GM12878 (cell line): ENCODE measurements around the gene SHB.

Source experiments
- EZH2 ChIP-seq: IDR thresholded peaks from 2 replicates; pipeline ENCODE4 v1.6.1; 2012; ENCODE audit warnings: low read depth, mild to moderate bottlenecking, control low read depth, inconsistent platforms, low read length, borderline replicate concordance; ENCODE audit not compliant: control insufficient read depth
- JUND ChIP-seq: IDR thresholded peaks from 2 replicates; pipeline ENCODE4 v1.6.1; 2012; ENCODE audit warnings: low read depth, mild to moderate bottlenecking, low read length, improper control_type of control experiment, moderate library complexity
- KDM1A ChIP-seq: fragments of 200-600 bp; sonication (generic); IDR thresholded peaks from 2 replicates; pipeline ENCODE4 v1.6.1; 2016; ENCODE audit warnings: borderline replicate concordance
- LARP7 ChIP-seq: fragments of 450-650 bp; IDR thresholded peaks from 2 replicates; pipeline ENCODE4 v1.6.1; 2017; ENCODE audit warnings: mild to moderate bottlenecking
- TF ChIP-seq, protein P1 (sequence below): IDR thresholded peaks from 2 replicates; pipeline ENCODE4 v1.6.1; 2012; ENCODE audit warnings: low read length, inconsistent platforms

DNA sequence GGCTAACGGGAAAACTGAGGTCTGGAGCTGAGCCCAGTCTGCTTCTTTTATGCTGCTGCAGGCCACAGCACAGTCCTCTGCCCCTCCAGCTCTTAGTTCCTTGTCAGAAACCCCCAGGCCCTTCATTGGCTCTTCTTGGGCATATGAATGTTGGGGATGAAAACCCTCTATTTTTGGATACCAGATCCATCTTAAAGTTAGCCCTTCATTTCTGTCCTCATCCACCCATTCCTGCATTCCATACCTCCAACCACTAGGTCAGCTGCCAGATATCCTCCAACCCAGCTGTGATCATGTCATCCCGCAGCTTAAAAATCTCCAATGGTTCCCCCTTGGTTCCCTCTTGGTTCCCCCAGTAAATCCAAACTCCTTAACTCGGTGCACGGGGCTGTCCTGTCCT, 163.3 kb downstream of the SHB start:
- TF ChIP-seq EZH2 (no peak), KDM1A (no peak), JUND (no peak), LARP7 (no peak)
- TF ChIP-seq, protein P1, sequence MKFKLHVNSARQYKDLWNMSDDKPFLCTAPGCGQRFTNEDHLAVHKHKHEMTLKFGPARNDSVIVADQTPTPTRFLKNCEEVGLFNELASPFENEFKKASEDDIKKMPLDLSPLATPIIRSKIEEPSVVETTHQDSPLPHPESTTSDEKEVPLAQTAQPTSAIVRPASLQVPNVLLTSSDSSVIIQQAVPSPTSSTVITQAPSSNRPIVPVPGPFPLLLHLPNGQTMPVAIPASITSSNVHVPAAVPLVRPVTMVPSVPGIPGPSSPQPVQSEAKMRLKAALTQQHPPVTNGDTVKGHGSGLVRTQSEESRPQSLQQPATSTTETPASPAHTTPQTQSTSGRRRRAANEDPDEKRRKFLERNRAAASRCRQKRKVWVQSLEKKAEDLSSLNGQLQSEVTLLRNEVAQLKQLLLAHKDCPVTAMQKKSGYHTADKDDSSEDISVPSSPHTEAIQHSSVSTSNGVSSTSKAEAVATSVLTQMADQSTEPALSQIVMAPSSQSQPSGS: no peak
